H1 (cell line): ENCODE data around the gene ALK. TPM values are rescaled to one million over a fixed set of nuclear protein-coding genes. Genes with fewer than 3 reads are reported as not detected.
"Not testable (repeated sequence)": the region's sequence is repeated elsewhere in the genome, so short reads cannot be mapped to it uniquely, and the experiment has no call there.

Experiments used
- CTCF ChIA-PET: fragments of 300-600 bp; sonication (Branson Sonifier 250); formaldehyde crosslinking; loops from one replicate; lab custom pipeline; 2021; ENCODE audit not compliant: partially characterized antibody; lab: Charles Lee
- POLR2A ChIA-PET: fragments of 300-600 bp; sonication (Branson Sonifier 250); formaldehyde crosslinking; loops from one replicate; lab custom pipeline; 2021; ENCODE audit warnings: inconsistent platforms; ENCODE audit not compliant: partially characterized antibody; lab: Charles Lee
- DNase-seq, 2 experiments: peaks; one replicate each; pipeline versions ENCODE4 v3.0.0 to v3.0.0-alpha.2; 2010 to 2022; ENCODE audit warnings: low spot score in 2 of 2, low read depth in 1 of 2, mixed read lengths in 1 of 2
- FAIRE-seq: peaks from 2 replicates; lab custom pipeline; 2011; peaks lifted over from hg19 to GRCh38; lab: Jason Lieb, UNC
- H2AFZ ChIP-seq: 2 replicates; pipeline ENCODE4 v1.8.1; 2012; ENCODE audit warnings: low read length, inconsistent platforms
- H2AK5ac ChIP-seq: 2 replicates; pipeline ENCODE4 v1.6.1; 2013; ENCODE audit warnings: low read depth, low read length
- H2BK120ac ChIP-seq: replicated peaks from 2 replicates; pipeline ENCODE3; 2013; ENCODE audit warnings: low read depth, low read length, inconsistent platforms
- H2BK12ac ChIP-seq: 2 replicates; pipeline ENCODE4 v1.6.1; 2013; ENCODE audit warnings: low read depth, low read length
- H2BK15ac ChIP-seq: 2 replicates; pipeline ENCODE4 v1.6.1; 2013; ENCODE audit warnings: low read length
- H2BK20ac ChIP-seq: 2 replicates; pipeline ENCODE4 v1.6.1; 2013; ENCODE audit warnings: low read length
- H2BK5ac ChIP-seq: 2 replicates; pipeline ENCODE4 v1.6.1; 2013; ENCODE audit warnings: low read depth, low read length
- H3K14ac ChIP-seq: 2 replicates; pipeline ENCODE4 v1.6.1; 2013; ENCODE audit warnings: inconsistent platforms; ENCODE audit not compliant: insufficient read length
- H3K18ac ChIP-seq: 2 replicates; pipeline ENCODE4 v1.6.1; 2013; ENCODE audit warnings: low read length; ENCODE audit errors: extremely low read depth
- H3K23ac ChIP-seq: 2 replicates; pipeline ENCODE4 v1.6.1; 2013; ENCODE audit warnings: inconsistent platforms; ENCODE audit not compliant: insufficient read length
- H3K23me2 ChIP-seq: 2 replicates; pipeline ENCODE4 v1.6.1; 2013; ENCODE audit warnings: low read depth, low read length
- H3K27ac ChIP-seq: 2 replicates; pipeline ENCODE4 v1.6.1; 2011; ENCODE audit warnings: low read depth, low read length, inconsistent platforms
- H3K27me3 ChIP-seq, 4 experiments: replicated peaks in 1 of 4; 1 replicate in 1 of 4; 2 replicates in 3 of 4; pipeline versions ENCODE4 v1.6.1 to v1.8.1; 2011 to 2013; ENCODE audit warnings: low read length in 3 of 4, mild to moderate bottlenecking in 3 of 4, inconsistent platforms in 2 of 4, mixed read lengths in 2 of 4, moderate library complexity in 1 of 4; ENCODE audit not compliant: control insufficient read depth in 3 of 4, insufficient read depth in 3 of 4; ENCODE audit errors: extremely low read depth in 1 of 4
- H3K36me3 ChIP-seq, 4 experiments: 2 replicates each; pipeline versions ENCODE4 v1.6.1 to v1.8.1; 2011 to 2013; ENCODE audit warnings: mild to moderate bottlenecking in 4 of 4, low read length in 3 of 4, moderate library complexity in 2 of 4, control low read depth in 1 of 4, inconsistent platforms in 1 of 4; ENCODE audit not compliant: insufficient read depth in 4 of 4, control insufficient read depth in 2 of 4
- H3K4ac ChIP-seq: replicated peaks from 2 replicates; pipeline ENCODE3; 2013; ENCODE audit warnings: low read length, low read depth, mixed read lengths, inconsistent platforms; ENCODE audit not compliant: insufficient read length
- H3K4me1 ChIP-seq, 4 experiments: replicated peaks in 1 of 4; 1 replicate in 1 of 4; 2 replicates in 3 of 4; pipeline versions ENCODE4 v1.6.1 to v1.8.1; 2011 to 2013; ENCODE audit warnings: low read length in 3 of 4, inconsistent platforms in 2 of 4, mixed read lengths in 1 of 4; ENCODE audit not compliant: insufficient read depth in 4 of 4, control insufficient read depth in 3 of 4
- H3K4me2 ChIP-seq, 2 experiments: 2 replicates each; pipeline versions ENCODE4 v1.6.1 to v1.8.1; 2011 to 2013; ENCODE audit warnings: low read depth in 2 of 2, low read length in 2 of 2, control low read depth in 1 of 2, inconsistent platforms in 1 of 2, mild to moderate bottlenecking in 1 of 2; ENCODE audit not compliant: insufficient read depth in 1 of 2
- H3K4me3 ChIP-seq, 4 experiments: fragments of 200-600, 300-600 bp in 1 of 4; sonication (generic), shearing (Covaris generic), sonication (Bioruptor Twin) in 1 of 4; 2 replicates each; pipeline versions ENCODE4 v1.5.1 to v1.8.1; 2011 to 2016; ENCODE audit warnings: low read length in 4 of 4, low read depth in 3 of 4, control low read depth in 2 of 4, inconsistent platforms in 2 of 4, mild to moderate bottlenecking in 2 of 4, mixed read lengths in 1 of 4, moderate library complexity in 1 of 4; ENCODE audit not compliant: insufficient read depth in 2 of 4; ENCODE audit errors: extremely low read depth in 1 of 4
- H3K56ac ChIP-seq: replicated peaks from 2 replicates; pipeline ENCODE3; 2013; ENCODE audit warnings: low read depth, mild to moderate bottlenecking, mixed read lengths, low read length, inconsistent platforms; ENCODE audit not compliant: insufficient read length
- H3K79me1 ChIP-seq: 2 replicates; pipeline ENCODE4 v1.6.1; 2013; ENCODE audit warnings: low read depth, low read length, control low read depth
- H3K79me2 ChIP-seq, 2 experiments: 2 replicates each; pipeline versions ENCODE4 v1.6.1 to v1.8.1; 2012 to 2013; ENCODE audit warnings: low read length in 2 of 2, mild to moderate bottlenecking in 2 of 2, inconsistent platforms in 1 of 2; ENCODE audit not compliant: insufficient read depth in 2 of 2, control insufficient read depth in 1 of 2
- H3K9ac ChIP-seq, 4 experiments: replicated peaks in 1 of 4; 1 replicate in 1 of 4; 2 replicates in 3 of 4; pipeline versions ENCODE4 v1.6.1 to v1.8.1; 2011 to 2013; ENCODE audit warnings: low read depth in 3 of 4, low read length in 3 of 4, control low read depth in 2 of 4, mild to moderate bottlenecking in 2 of 4, moderate library complexity in 2 of 4, inconsistent platforms in 1 of 4; ENCODE audit errors: extremely low read depth in 1 of 4
- H3K9me3 ChIP-seq, 2 experiments: 2 replicates each; pipeline versions ENCODE4 v1.6.1 to v1.8.1; 2012 to 2013; ENCODE audit warnings: mild to moderate bottlenecking in 2 of 2, moderate library complexity in 2 of 2, control low read depth in 1 of 2, inconsistent platforms in 1 of 2, low read depth in 1 of 2, low read length in 1 of 2, mixed read lengths in 1 of 2; ENCODE audit not compliant: insufficient read depth in 2 of 2
- H4K20me1 ChIP-seq, 2 experiments: replicated peaks in 1 of 2; 2 replicates each; pipeline versions ENCODE3 to v1.8.1; 2011 to 2013; ENCODE audit warnings: inconsistent platforms in 2 of 2, low read length in 2 of 2, mild to moderate bottlenecking in 1 of 2; ENCODE audit not compliant: insufficient read depth in 2 of 2, control insufficient read depth in 1 of 2
- H4K5ac ChIP-seq: 2 replicates; pipeline ENCODE4 v1.6.1; 2013; ENCODE audit warnings: low read length, low read depth, mixed read lengths, inconsistent platforms; ENCODE audit not compliant: insufficient read length
- H4K8ac ChIP-seq: 2 replicates; pipeline ENCODE4 v1.8.0; 2013; ENCODE audit warnings: mild to moderate bottlenecking, moderate library complexity, low read length, inconsistent platforms; ENCODE audit not compliant: insufficient read depth; ENCODE audit errors: extremely low read depth
- H4K91ac ChIP-seq: replicated peaks from 2 replicates; pipeline ENCODE3; 2013; ENCODE audit warnings: low read length, mixed read lengths, inconsistent platforms; ENCODE audit not compliant: insufficient read length
- WGBS, 2 experiments: shearing (Covaris generic) in 1 of 2; methylation state at CpG; one replicate each; pipeline versions ENCODE4 v1.1.6 to v1.1.7; 2013 to 2015; ENCODE audit warnings: low lambda C conversion rate in 2 of 2, mixed read lengths in 2 of 2, inconsistent platforms in 1 of 2, low coverage in 1 of 2, missing lambda C conversion rate in 1 of 2; ENCODE audit not compliant: insufficient replicate concordance in 2 of 2, insufficient coverage in 1 of 2, insufficient read length in 1 of 2; ENCODE audit errors: extremely low coverage in 1 of 2, missing lambda C conversion rate in 1 of 2; 5-methylcytosine and 5-hydroxymethylcytosine counted together
- polyA plus RNA-seq, 7 experiments: library from polyadenylated mRNA; depleted of rRNA in 3 of 7; stranded (reverse) in 5 of 7; unstranded in 2 of 7; fragments of >200 nt in 5 of 7; fragments of 200-250 nt in 2 of 7; gene quantifications; 1 replicate in 5 of 7; 2 replicates in 1 of 7; 4 replicates in 1 of 7; pipeline versions ENCODE4 v1.2.1 to v1.2.3, GENCODE V29; 2011 to 2013; ENCODE audit warnings: missing spikeins in 2 of 7, mixed read lengths in 2 of 7
- total RNA-seq: library from RNA; stranded (reverse); fragmentation: NEBNext Ultra II Directional; extraction: Animal tissue kit (Norgen Biotek cat#: 25700); gene quantifications from 2 replicates; pipeline ENCODE4 v1.2.1, GENCODE V29; 2021

Gene ALK
- total and polyA plus RNA-seq, 2 of the 8 experiments (the other 6 are each of a cell fraction or from before 2014, with no cell fraction given), result 0.02 to 0.09 TPM

GRCh38 chr2:29245035-29245741, 676.2 kb downstream of the ALK start:
- H4K5ac ChIP-seq, H2AK5ac ChIP-seq, H3K4ac ChIP-seq, H2BK120ac ChIP-seq, H2BK12ac ChIP-seq, H3K23me2 ChIP-seq, H3K27me3 ChIP-seq, H2AFZ ChIP-seq, H2BK5ac ChIP-seq, DNase-seq, H3K27ac ChIP-seq, H3K56ac ChIP-seq, H3K4me2 ChIP-seq, FAIRE-seq, H2BK15ac ChIP-seq, H3K36me3 ChIP-seq, H4K91ac ChIP-seq, H3K18ac ChIP-seq, H3K79me1 ChIP-seq, H4K8ac ChIP-seq, H2BK20ac ChIP-seq, H3K79me2 ChIP-seq, H3K4me3 ChIP-seq, H3K4me1 ChIP-seq, H3K23ac ChIP-seq, H3K9ac ChIP-seq, H3K14ac ChIP-seq, POLR2A ChIA-PET, H3K9me3 ChIP-seq, H4K20me1 ChIP-seq: not testable (repeated sequence)
- 89% methylated on average over 3 of the region's 3 CpGs; no CpG with 5 or more reads in 1 of the 2 experiments for WGBS, 2 experiments
- CTCF ChIA-PET, result interaction anchor here (1.0 kb wide), 1 partner anchor 15 kb away, joined by 3 read pairs; no protein-coding TSS in a partner anchor
